B cell (primary cell): ENCODE results near the gene TSPAN18. TPM values are rescaled to one million over a fixed set of nuclear protein-coding genes. Genes with fewer than 3 reads are reported as not detected.

Experiments
- ATAC-seq: fragments of 200-7000 bp; cut with Tn5 transposase; one replicate; pipeline ENCODE4 v1.10.0; 2021; ENCODE audit warnings: low read depth, mild to moderate bottlenecking, moderate number of reproducible peaks, moderate library complexity
- CTCF ChIA-PET: fragments of 350-600 bp; sonication (Branson Sonifier 250); formaldehyde crosslinking; loops from one replicate; lab custom pipeline; 2021; ENCODE audit warnings: antibody characterized with exemption, inconsistent platforms; lab: Charles Lee
- POLR2A ChIA-PET: fragments of 350-600 bp; sonication (Branson Sonifier 250); formaldehyde crosslinking; loops from one replicate; lab custom pipeline; 2021; ENCODE audit warnings: antibody characterized with exemption; lab: Charles Lee
- DNase-seq: peaks from one replicate; pipeline ENCODE4 v3.0.0; 2013
- H2AFZ ChIP-seq: 2 replicates; pipeline ENCODE4 v1.6.1; 2012; ENCODE audit warnings: mild to moderate bottlenecking, low read depth, low read length; ENCODE audit not compliant: insufficient read depth, poor library complexity, severe bottlenecking
- H3K27ac ChIP-seq, 2 donors: 1 replicate in 1 of 2; 2 replicates in 1 of 2; pipeline ENCODE4 v1.5.1; 2012 to 2013; ENCODE audit warnings: low read length in 2 of 2, mild to moderate bottlenecking in 2 of 2, moderate library complexity in 1 of 2
- H3K27me3 ChIP-seq, 4 experiments: fragments of 200-600 bp in 1 of 4; sonication (generic) in 1 of 4; replicated peaks in 1 of 4; 1 replicate in 2 of 4; 2 replicates in 2 of 4; pipeline versions ENCODE4 v1.6.1 to v1.7.0; 2013 to 2016; ENCODE audit warnings: low read length in 3 of 4, mild to moderate bottlenecking in 2 of 4, mixed read lengths in 1 of 4, moderate library complexity in 1 of 4; ENCODE audit not compliant: insufficient read depth in 4 of 4, control insufficient read depth in 3 of 4; ENCODE audit errors: control extremely low read depth in 1 of 4
- H3K36me3 ChIP-seq, 2 experiments: replicated peaks in 1 of 2; 1 replicate in 1 of 2; 2 replicates in 1 of 2; pipeline versions ENCODE4 v1.6.1 to v1.7.1; 2013; ENCODE audit warnings: low read length in 1 of 2; ENCODE audit not compliant: insufficient read depth in 2 of 2, control insufficient read depth in 1 of 2; ENCODE audit errors: control extremely low read depth in 1 of 2, extremely low read depth in 1 of 2
- H3K4me1 ChIP-seq, 2 donors: fragments of 200-600 bp in 1 of 2; sonication (generic) in 1 of 2; 1 replicate in 1 of 2; 2 replicates in 1 of 2; pipeline versions ENCODE4 v1.5.1 to v1.6.1; 2013 to 2017; ENCODE audit warnings: low read length in 2 of 2; ENCODE audit not compliant: control insufficient read depth in 2 of 2, insufficient read depth in 2 of 2
- H3K4me2 ChIP-seq: replicated peaks from 2 replicates; pipeline ENCODE3; 2012; ENCODE audit warnings: mild to moderate bottlenecking, low read depth, low read length; ENCODE audit not compliant: poor library complexity, severe bottlenecking
- H3K4me3 ChIP-seq, 5 experiments: fragments of 200-600 bp in 1 of 5; sonication (generic) in 1 of 5; 1 replicate in 3 of 5; 2 replicates in 2 of 5; pipeline versions ENCODE4 v1.5.1 to v1.7.0; 2011 to 2016; ENCODE audit warnings: low read length in 4 of 5, mild to moderate bottlenecking in 4 of 5, low read depth in 2 of 5, control low read depth in 1 of 5, moderate library complexity in 1 of 5; ENCODE audit not compliant: insufficient read depth in 1 of 5; ENCODE audit errors: control extremely low read depth in 1 of 5, extremely low read depth in 1 of 5
- H3K79me2 ChIP-seq: fragments of 200-600 bp; sonication (generic); one replicate; pipeline ENCODE4 v1.6.0; 2016; ENCODE audit warnings: low read length; ENCODE audit not compliant: control insufficient read depth, insufficient read depth
- H3K9ac ChIP-seq: fragments of 200-600 bp; sonication (generic); 2 replicates; pipeline ENCODE4 v1.6.1; 2017; ENCODE audit warnings: mild to moderate bottlenecking, low read length, moderate library complexity
- H3K9me3 ChIP-seq, 3 donors: one replicate each; pipeline versions ENCODE4 v1.6.1 to v1.7.1; 2013; ENCODE audit warnings: low read length in 2 of 3; ENCODE audit not compliant: control insufficient read depth in 2 of 3, insufficient read depth in 1 of 3; ENCODE audit errors: control extremely low read depth in 1 of 3
- H4K20me1 ChIP-seq: 2 replicates; pipeline ENCODE4 v1.6.0; 2012; ENCODE audit warnings: mild to moderate bottlenecking, low read length; ENCODE audit not compliant: insufficient read depth, control insufficient read depth, poor library complexity, severe bottlenecking
- H3K27ac Mint-ChIP-seq: one replicate; pipeline ENCODE4 v1.8.0; 2021; ENCODE audit warnings: mixed read lengths
- H3K27me3 Mint-ChIP-seq: one replicate; pipeline ENCODE4 v1.8.0; 2021; ENCODE audit warnings: mixed read lengths
- H3K4me1 Mint-ChIP-seq: one replicate; pipeline ENCODE4 v1.8.0; 2021; ENCODE audit warnings: mixed read lengths
- H3K4me3 Mint-ChIP-seq: one replicate; pipeline ENCODE4 v1.8.0; 2021; ENCODE audit warnings: mixed read lengths
- H3K9me3 Mint-ChIP-seq: one replicate; pipeline ENCODE4 v1.8.0; 2022; ENCODE audit warnings: mixed read lengths; ENCODE audit not compliant: insufficient read depth
- CTCF ChIP-seq: fragments of 200-600 bp; IDR thresholded peaks from one replicate; pipeline ENCODE4 v1.8.0; 2022; ENCODE audit warnings: antibody characterized with exemption, mild to moderate bottlenecking
- EZH2 ChIP-seq: IDR thresholded peaks from 2 replicates; pipeline ENCODE4 v1.6.1; 2012; ENCODE audit warnings: borderline replicate concordance, low read depth, mild to moderate bottlenecking, moderate library complexity, low read length; ENCODE audit not compliant: insufficient read depth, poor library complexity, severe bottlenecking
- WGBS: methylation state at CpG from one replicate; pipeline ENCODE4 v1.1.5; 2013; ENCODE audit warnings: missing lambda C conversion rate; ENCODE audit not compliant: insufficient coverage; 5-methylcytosine and 5-hydroxymethylcytosine counted together
- intact Hi-C: fragments of 100-400 bp; cut with micrococcal nuclease; formaldehyde crosslinking; loops from one replicate; pipeline ENCODE4 v1.10.0; 2022
- polyA plus RNA-seq: library from polyadenylated mRNA; depleted of rRNA; stranded (reverse); fragments of >200 nt; gene quantifications from 2 replicates; pipeline ENCODE4 v1.2.3, GENCODE V29; 2012
- total RNA-seq, 2 donors: library from RNA; stranded (reverse); fragments of 120-200 nt in 1 of 2; gene quantifications; 1 replicate in 1 of 2; 2 replicates in 1 of 2; pipeline versions ENCODE4 v1.2.3 to v1.2.4, GENCODE V29; 2013 to 2022

Gene TSPAN18
- total and polyA plus RNA-seq, 2 donors (not counting 1 experiment from before 2014, with no cell fraction given), result 0.75 to 2.0 TPM

- Histone ChIP-seq H3K79me2 (no peaks in the 10 kb centered on the region), H3K27me3 (peaks cover 0 to 13% (median 2%) of the 10 kb centered on the region in 4 experiments), H3K27ac (no peak overlapping the region), H3K4me1 (peaks cover 12 to 21% of the 10 kb centered on the region in 2 donors), H3K9me3 (no peaks in the 10 kb centered on the region), H3K4me2 (no peak overlapping the region), H2AFZ (no peak overlapping the region), H4K20me1 (no peaks in the 10 kb centered on the region), H3K36me3 (no peaks in the 10 kb centered on the region), H3K4me3 (no peak overlapping the region), H3K9ac (no peak overlapping the region)
- Mint-ChIP-seq H3K27ac (no peak overlapping the region), H3K4me3 (no peak overlapping the region), H3K27me3 (no peaks in the 10 kb centered on the region), H3K9me3 (no peaks in the 10 kb centered on the region), H3K4me1 (peaks cover 13% of the 10 kb centered on the region)
- ATAC-seq, result no peak
- POLR2A ChIA-PET, result no interaction called here
- intact Hi-C loops, result no loop called here
- CTCF ChIA-PET, result interaction anchor here (2.7 to 6.7 kb wide), 3 partner anchors 42 to 125 kb away, joined by 8 to 37 read pairs (median 14); no protein-coding TSS in a partner anchor
- DNase-seq, result no peak
- 74% methylated on average over 3 of the region's 3 CpGs for WGBS
- TF ChIP-seq CTCF (no peak), EZH2 (no peak)
These were observed 251.7 kb downstream of the TSPAN18 start for GRCh38 chr11:44978274-44978960.

- H3K4me3 ChIP-seq, result no peak overlapping the region
- H3K79me2 ChIP-seq, result no peaks in the 10 kb centered on the region
- ATAC-seq (no peak), DNase-seq (no peak)
- H3K27ac Mint-ChIP-seq, result no peak overlapping the region
- peaks cover 18% of the 10 kb centered on the region for H3K4me1 Mint-ChIP-seq
- intact Hi-C loops, result no loop called here
- no peaks in the 10 kb centered on the region for H3K27me3 Mint-ChIP-seq
- no peak for TF ChIP-seq CTCF
- no peak for TF ChIP-seq EZH2
- POLR2A ChIA-PET, result no interaction called here
- CTCF ChIA-PET, result interaction anchor here (2.7 to 6.7 kb wide), 3 partner anchors 42 to 124 kb away, joined by 8 to 37 read pairs (median 14); no protein-coding TSS in a partner anchor
- H3K9me3 ChIP-seq, result no peaks in the 10 kb centered on the region
- 94% methylated on average over 1 of the region's 1 CpG for WGBS
- peaks cover 12 to 21% of the 10 kb centered on the region in 2 donors for H3K4me1 ChIP-seq
- no peak overlapping the region for H3K27ac ChIP-seq
- H3K4me3 Mint-ChIP-seq, result no peak overlapping the region
- no peaks in the 10 kb centered on the region for H4K20me1 ChIP-seq
- H3K9me3 Mint-ChIP-seq, result no peaks in the 10 kb centered on the region
- peaks cover 0 to 13% (median 2%) of the 10 kb centered on the region in 4 experiments for H3K27me3 ChIP-seq
- H3K36me3 ChIP-seq, result no peaks in the 10 kb centered on the region
- no peak overlapping the region for H3K9ac ChIP-seq
- no peak overlapping the region for H3K4me2 ChIP-seq
- H2AFZ ChIP-seq, result no peak overlapping the region
These were observed 252.2 kb downstream of the TSPAN18 start for GRCh38 chr11:44978961-44979331.
